Measurements from ENCODE around the gene GNA12. TPM values are rescaled to one million over a fixed set of nuclear protein-coding genes. Genes with fewer than 3 reads are reported as not detected.

The GNA12 gene
- polyA plus RNA-seq, 1 of the 3 experiments (the other 2 are of a cell fraction) = 64.8 TPM

- Histone ChIP-seq H3K4me3 (ENCODE audit: low read depth in 2 of 2, low read length in 1 of 2) (peak overlapping the region in 1 of 2 experiments; percentile 33; a peak in 1 of 4 replicates), H2AFZ (ENCODE audit: low read depth) (no peak overlapping the region), H3K9me3 (no peaks in the 10 kb centered on the region), H3K4me2 (no peak overlapping the region), H3K9ac (no peak overlapping the region), H3F3A (replicated peaks; ENCODE audit: insufficient read depth) (no peaks in the 10 kb centered on the region), H3K4me1 (ENCODE audit: control insufficient read depth in 1 of 2, insufficient read depth in 2 of 2, low read depth in 1 of 2, low read length in 1 of 2) (peaks cover 0 to 2% of the 10 kb centered on the region in 2 experiments; a peak in 1 of 4 replicates), H3K36me3 (replicated peaks in 1 of 2; ENCODE audit: control insufficient read depth in 1 of 2, insufficient read depth in 2 of 2, low read length in 1 of 2) (no peaks in the 10 kb centered on the region), H4K20me1 (ENCODE audit: insufficient read depth) (no peaks in the 10 kb centered on the region), H3K27ac (ENCODE audit: low read depth in 2 of 2, low read length in 1 of 2) (no peak overlapping the region), H3K79me2 (ENCODE audit: insufficient read depth) (no peaks in the 10 kb centered on the region), H3K27me3 (ENCODE audit: insufficient read depth) (no peaks in the 10 kb centered on the region), H3K9me2 (no peaks in the 10 kb centered on the region)
- 4% methylated on average over 9 of the region's 12 CpGs for WGBS (ENCODE audit: low lambda C conversion rate)
- peak; percentile 91 for DNase-seq
- ChIA-PET CTCF (interaction anchor here (0.6 to 4.7 kb wide), 55 partner anchors 9 to 1776 kb away, joined by 3 to 54 read pairs (median 4); partner anchors contain the start of gene CARD11), POLR2A (no interaction called here)
- TF ChIP-seq FOSL2 (IDR thresholded peaks at IDR 0.05; ENCODE audit: borderline replicate concordance, low read depth) (no peak), SMC3 (IDR thresholded peaks at IDR 0.05; ENCODE audit: low read depth, low read length) (peak; percentile 90), FOXM1 (IDR thresholded peaks at IDR 0.05; ENCODE audit: low read depth) (no peak), ZBTB33 (IDR thresholded peaks at IDR 0.05; ENCODE audit: borderline replicate concordance, low read depth) (no peak), EZH2phosphoT487 (IDR thresholded peaks at IDR 0.05; ENCODE audit: borderline replicate concordance, low read depth) (no peak), JUND (IDR thresholded peaks at IDR 0.05) (no peak), CTCF (IDR thresholded peaks at IDR 0.05) (peak; percentile 92), CHD2 (IDR thresholded peaks at IDR 0.05; ENCODE audit: low read length, partially characterized antibody) (no peak), RAD21 (IDR thresholded peaks at IDR 0.05; ENCODE audit: low read length) (peak; percentile 99), RFX5 (IDR thresholded peaks at IDR 0.05; ENCODE audit: low read length) (peak; percentile 27; the same call in 1 of the 2 replicates), EP300 (IDR thresholded peaks at IDR 0.05; ENCODE audit: borderline replicate concordance in 1 of 2, low read depth in 1 of 2, low read length in 1 of 2) (no peak), TAF1 (IDR thresholded peaks at IDR 0.05; ENCODE audit: borderline replicate concordance, low read depth, low read length) (no peak), POLR2AphosphoS5 (IDR thresholded peaks at IDR 0.05; ENCODE audit: low read depth, low read length) (no peak), SIN3A (IDR thresholded peaks at IDR 0.05; ENCODE audit: borderline replicate concordance, low read depth, low read length) (no peak), GABPA (IDR thresholded peaks at IDR 0.05; ENCODE audit: low read depth) (no peak), RXRA (IDR thresholded peaks at IDR 0.05; ENCODE audit: borderline replicate concordance, low read depth) (no peak), YY1 (IDR thresholded peaks at IDR 0.05; ENCODE audit: low read depth) (no peak), REST (IDR thresholded peaks at IDR 0.05; ENCODE audit: low read depth, low read length) (no peak), USF1 (IDR thresholded peaks at IDR 0.05; ENCODE audit: borderline replicate concordance, low read depth) (no peak), IRF3 (IDR thresholded peaks at IDR 0.05; ENCODE audit: low read depth, low read length) (no peak), PBX3 (IDR thresholded peaks at IDR 0.05) (no peak), TCF12 (IDR thresholded peaks at IDR 0.05) (no peak), MEF2A (IDR thresholded peaks at IDR 0.05; ENCODE audit: borderline replicate concordance, low read depth) (no peak), NFIC (IDR thresholded peaks at IDR 0.05; ENCODE audit: borderline replicate concordance) (no peak), TEAD4 (IDR thresholded peaks at IDR 0.05; ENCODE audit: borderline replicate concordance, insufficient read depth) (no peak)
Measured at GRCh38 chr7:2886900-2887299, 42.8 kb upstream of the GNA12 start.
